CD4-positive, alpha-beta T cell (primary cell): ENCODE results near the gene TIMM17A. TPM values are rescaled to one million over a fixed set of nuclear protein-coding genes. Genes with fewer than 3 reads are reported as not detected.

Experiments
- ATAC-seq: fragments of 200-7000 bp; cut with Tn5 transposase; one replicate; pipeline ENCODE4 v1.10.0; 2022; ENCODE audit warnings: mild to moderate bottlenecking; ENCODE audit not compliant: poor library complexity
- CTCF ChIA-PET: fragments of 350-600 bp; sonication (Branson Sonifier 250); formaldehyde crosslinking; loops from one replicate; lab custom pipeline; 2021; ENCODE audit warnings: antibody characterized with exemption, inconsistent platforms; lab: Charles Lee
- POLR2A ChIA-PET: fragments of 350-600 bp; sonication (Branson Sonifier 250); formaldehyde crosslinking; loops from one replicate; lab custom pipeline; 2021; ENCODE audit warnings: antibody characterized with exemption, inconsistent platforms; lab: Charles Lee
- DNase-seq, 14 experiments: peaks; one replicate each; pipeline ENCODE4 v3.0.0-alpha.2; 2013 to 2020; ENCODE audit warnings: mixed read lengths in 2 of 14
- H3K27ac ChIP-seq, 2 donors: one replicate each; pipeline versions ENCODE4 v1.5.1 to v1.7.0; 2013; ENCODE audit warnings: low read length in 2 of 2, low read depth in 1 of 2, mild to moderate bottlenecking in 1 of 2
- H3K27me3 ChIP-seq, 2 experiments: 1 replicate in 1 of 2; 2 replicates in 1 of 2; pipeline versions ENCODE4 v1.6.1 to v1.7.0; 2013; ENCODE audit warnings: low read length in 2 of 2, control low read depth in 1 of 2, mild to moderate bottlenecking in 1 of 2, moderate library complexity in 1 of 2; ENCODE audit not compliant: insufficient read depth in 2 of 2, control insufficient read depth in 1 of 2
- H3K36me3 ChIP-seq: one replicate; pipeline ENCODE4 v1.6.1; 2013; ENCODE audit warnings: low read length, control low read depth; ENCODE audit not compliant: insufficient read depth
- H3K4me1 ChIP-seq: one replicate; pipeline ENCODE4 v1.6.1; 2013; ENCODE audit warnings: low read length, control low read depth; ENCODE audit not compliant: insufficient read depth
- H3K4me3 ChIP-seq: one replicate; pipeline ENCODE4 v1.5.1; 2013; ENCODE audit warnings: mild to moderate bottlenecking, low read length, moderate library complexity
- H3K9me3 ChIP-seq, 2 experiments: 1 replicate in 1 of 2; 2 replicates in 1 of 2; pipeline versions ENCODE4 v1.6.1 to v1.7.0; 2013; ENCODE audit warnings: low read length in 2 of 2, mild to moderate bottlenecking in 2 of 2, control low read depth in 1 of 2, moderate library complexity in 1 of 2; ENCODE audit not compliant: control insufficient read depth in 1 of 2, insufficient read depth in 1 of 2
- H3K27ac Mint-ChIP-seq: one replicate; pipeline ENCODE4 v1.8.0; 2020; ENCODE audit warnings: mixed read lengths
- H3K27me3 Mint-ChIP-seq: one replicate; pipeline ENCODE4 v1.8.0; 2021; ENCODE audit warnings: mixed read lengths
- H3K36me3 Mint-ChIP-seq: one replicate; pipeline ENCODE4 v1.8.0; 2021; ENCODE audit warnings: low read depth, mixed read lengths
- H3K4me1 Mint-ChIP-seq: one replicate; pipeline ENCODE4 v1.8.0; 2021; ENCODE audit warnings: low read depth, mixed read lengths
- H3K4me3 Mint-ChIP-seq: one replicate; pipeline ENCODE4 v1.8.0; 2020; ENCODE audit warnings: mild to moderate bottlenecking, mixed read lengths
- H3K9me3 Mint-ChIP-seq: one replicate; pipeline ENCODE4 v1.8.0; 2020; ENCODE audit warnings: mixed read lengths
- intact Hi-C, 2 experiments: fragments of 100-400 bp; cut with DNase I in 1 of 2; cut with micrococcal nuclease in 1 of 2; formaldehyde crosslinking; loops; one replicate each; pipeline versions ENCODE4 v1.15.1 to v1.9.0; 2023 to 2025; cut with DNase I, micrococcal nuclease
- total RNA-seq, 174 experiments: library from RNA in 2 of 174; stranded (reverse) in 2 of 174; gene quantifications; one replicate each; pipeline ENCODE4 v1.2.3 and lab custom pipeline; 2021 to 2026
- TF ChIP-seq, protein P1 (sequence below): fragments of 200-600 bp; IDR thresholded peaks from one replicate; pipeline ENCODE4 v1.8.0; 2022; ENCODE audit warnings: antibody characterized with exemption, mild to moderate bottlenecking

Gene TIMM17A
- total RNA-seq, 2 experiments from 2014 or later: 46.2 to 49.6 TPM

DNA sequence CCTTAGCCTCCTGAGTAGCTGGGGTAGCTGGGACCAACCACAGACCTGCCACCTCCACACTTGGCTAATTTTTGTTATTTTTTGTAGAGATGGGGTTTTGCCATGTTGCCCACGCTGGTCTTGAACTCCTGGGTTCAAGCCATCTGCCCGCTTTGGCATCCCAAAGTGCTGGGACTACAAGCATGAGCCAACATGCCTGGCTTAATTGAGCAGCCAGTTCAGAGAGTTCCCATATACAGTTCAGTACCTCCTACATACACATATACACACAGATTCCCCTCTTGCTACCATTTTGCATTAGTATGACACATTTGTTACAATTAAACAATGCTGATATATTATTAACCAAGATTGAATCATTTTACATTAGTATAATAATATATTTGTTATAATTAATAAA lies 30.1 kb downstream of the TIMM17A start:
- Mint-ChIP-seq H3K4me3 (peak overlapping the region; percentile 42), H3K27me3 (no peaks in the 10 kb centered on the region), H3K4me1 (peaks cover 26% of the 10 kb centered on the region), H3K9me3 (no peaks in the 10 kb centered on the region), H3K27ac (no peak overlapping the region), H3K36me3 (peaks cover 30% of the 10 kb centered on the region)
- H3K4me1 ChIP-seq: peaks cover 17% of the 10 kb centered on the region
- ChIA-PET POLR2A (no interaction called here), CTCF (interaction anchor here (1.2 kb wide), 1 partner anchor 14 kb away, joined by 3 read pairs; no protein-coding TSS in a partner anchor)
- ATAC-seq (no peak), DNase-seq (no peak)
- H3K4me3 ChIP-seq: no peak overlapping the region
- peaks cover 20% of the 10 kb centered on the region for H3K36me3 ChIP-seq
- no peak overlapping the region for H3K27ac ChIP-seq
- no peaks in the 10 kb centered on the region for H3K9me3 ChIP-seq
- intact Hi-C loops: no loop called here
- no peaks in the 10 kb centered on the region for H3K27me3 ChIP-seq
- TF ChIP-seq, protein P1, sequence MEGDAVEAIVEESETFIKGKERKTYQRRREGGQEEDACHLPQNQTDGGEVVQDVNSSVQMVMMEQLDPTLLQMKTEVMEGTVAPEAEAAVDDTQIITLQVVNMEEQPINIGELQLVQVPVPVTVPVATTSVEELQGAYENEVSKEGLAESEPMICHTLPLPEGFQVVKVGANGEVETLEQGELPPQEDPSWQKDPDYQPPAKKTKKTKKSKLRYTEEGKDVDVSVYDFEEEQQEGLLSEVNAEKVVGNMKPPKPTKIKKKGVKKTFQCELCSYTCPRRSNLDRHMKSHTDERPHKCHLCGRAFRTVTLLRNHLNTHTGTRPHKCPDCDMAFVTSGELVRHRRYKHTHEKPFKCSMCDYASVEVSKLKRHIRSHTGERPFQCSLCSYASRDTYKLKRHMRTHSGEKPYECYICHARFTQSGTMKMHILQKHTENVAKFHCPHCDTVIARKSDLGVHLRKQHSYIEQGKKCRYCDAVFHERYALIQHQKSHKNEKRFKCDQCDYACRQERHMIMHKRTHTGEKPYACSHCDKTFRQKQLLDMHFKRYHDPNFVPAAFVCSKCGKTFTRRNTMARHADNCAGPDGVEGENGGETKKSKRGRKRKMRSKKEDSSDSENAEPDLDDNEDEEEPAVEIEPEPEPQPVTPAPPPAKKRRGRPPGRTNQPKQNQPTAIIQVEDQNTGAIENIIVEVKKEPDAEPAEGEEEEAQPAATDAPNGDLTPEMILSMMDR: no peak

DNA sequence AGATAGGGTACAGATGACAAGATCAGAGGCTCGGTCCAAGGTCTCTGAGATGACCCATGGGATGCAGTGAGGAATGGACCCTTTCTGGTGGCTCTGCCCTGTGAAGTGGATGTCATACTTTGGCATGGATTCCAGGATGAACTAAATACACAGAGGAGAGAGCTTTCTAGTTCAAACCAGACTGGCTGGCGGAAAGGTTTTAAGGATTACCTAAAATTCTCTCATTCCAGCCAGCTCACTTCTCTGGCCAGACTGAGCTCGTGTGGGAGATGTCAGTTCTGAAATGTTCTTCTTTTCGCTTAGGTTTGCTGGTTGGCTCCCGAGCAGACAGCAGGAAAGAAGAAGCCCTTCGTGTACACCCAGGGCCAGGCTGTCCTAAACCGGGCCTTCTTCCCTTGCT lies 33.3 kb downstream of the TIMM17A start:
- Histone ChIP-seq H3K9me3 (no peaks in the 10 kb centered on the region), H3K27ac (no peak overlapping the region), H3K4me3 (no peak overlapping the region), H3K36me3 (peaks cover 46% of the 10 kb centered on the region), H3K27me3 (no peaks in the 10 kb centered on the region), H3K4me1 (peaks cover 5% of the 10 kb centered on the region)
- Mint-ChIP-seq H3K9me3 (no peaks in the 10 kb centered on the region), H3K4me1 (peaks cover 10% of the 10 kb centered on the region), H3K27me3 (no peaks in the 10 kb centered on the region), H3K36me3 (peaks cover 51% of the 10 kb centered on the region), H3K4me3 (no peak overlapping the region), H3K27ac (no peak overlapping the region)
- ATAC-seq: no peak
- intact Hi-C loops: no loop called here
- ChIA-PET CTCF (interaction anchor here (1.4 kb wide), 1 partner anchor 10 kb away, joined by 5 read pairs; no protein-coding TSS in a partner anchor), POLR2A (no interaction called here)
- TF ChIP-seq, protein P1: no peak
- DNase-seq: no peak

DNA sequence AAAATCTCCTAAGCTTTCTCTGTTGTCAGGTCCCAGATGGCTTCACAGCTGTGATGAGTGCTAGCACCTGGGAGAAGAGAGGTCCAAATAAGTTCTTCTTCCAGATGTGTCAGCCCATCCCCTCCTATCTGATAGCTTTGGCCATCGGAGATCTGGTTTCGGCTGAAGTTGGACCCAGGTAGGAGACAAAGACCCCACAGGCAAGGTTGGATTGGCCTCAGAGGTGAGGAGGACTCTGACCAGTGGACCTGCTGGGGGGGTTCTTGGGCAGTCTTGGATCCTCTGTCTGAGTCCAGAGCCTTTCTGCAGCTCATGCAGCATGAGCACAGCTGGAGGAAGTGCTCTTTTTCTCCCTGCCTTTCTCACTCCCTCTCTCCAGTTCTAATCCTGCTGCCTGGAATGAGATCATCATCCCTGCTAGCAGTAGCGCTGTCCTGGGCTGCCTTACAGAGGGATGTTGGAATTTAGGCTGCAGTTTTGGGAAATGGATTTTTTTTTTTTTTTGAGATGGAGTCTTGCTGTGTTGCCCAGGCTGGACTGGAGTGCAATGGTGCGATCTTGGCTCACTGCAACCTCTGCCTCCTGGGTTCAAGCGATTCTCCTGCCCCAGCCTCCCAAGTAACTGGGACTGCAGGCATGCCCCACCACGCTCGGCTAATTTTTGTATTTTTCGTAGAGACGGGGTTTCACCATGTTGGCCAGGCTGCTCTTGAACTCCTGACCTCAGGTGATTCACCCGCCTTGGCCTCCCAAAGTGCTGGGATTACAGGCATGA lies 34.2 kb downstream of the TIMM17A start:
- peaks cover under 1% of the 10 kb centered on the region for H3K4me1 Mint-ChIP-seq
- no peaks in the 10 kb centered on the region for H3K27me3 Mint-ChIP-seq
- peaks cover 61% of the 10 kb centered on the region for H3K36me3 Mint-ChIP-seq
- DNase-seq (no peak), ATAC-seq (no peak)
- no peak overlapping the region for H3K27ac Mint-ChIP-seq
- H3K9me3 ChIP-seq: no peaks in the 10 kb centered on the region
- POLR2A ChIA-PET: no interaction called here
- H3K36me3 ChIP-seq: peaks cover 51% of the 10 kb centered on the region
- no peak overlapping the region for H3K4me3 ChIP-seq
- no peak overlapping the region for H3K4me3 Mint-ChIP-seq
- H3K4me1 ChIP-seq: no peaks in the 10 kb centered on the region
- intact Hi-C loops: loop anchor here in 1 of 2 experiments (5.0 kb wide), 1 partner anchor 47 kb away; no protein-coding TSS in a partner anchor
- H3K27ac ChIP-seq: no peak overlapping the region
- CTCF ChIA-PET: no interaction called here
- no peaks in the 10 kb centered on the region for H3K9me3 Mint-ChIP-seq
- TF ChIP-seq, protein P1: no peak
- no peaks in the 10 kb centered on the region for H3K27me3 ChIP-seq
